Renal cortex interstitium (tissue), 15 donors: Measurements from ENCODE around the gene SLCO1A2. TPM values are rescaled to one million over a fixed set of nuclear protein-coding genes. Genes with fewer than 3 reads are reported as not detected.
"Not testable (repeated sequence)": the region's sequence is repeated elsewhere in the genome, so short reads cannot be mapped to it uniquely, and the experiment has no call there.

Experiments
- DNase-seq, 11 donors: peaks; one replicate each; pipeline ENCODE4 v3.0.0-alpha.2; 2013; ENCODE audit warnings: low read depth in 9 of 11, low spot score in 4 of 11; ENCODE audit errors: extremely low read depth in 1 of 11
- long read RNA-seq, 16 experiments: transcript quantifications; one replicate each; lab custom pipeline, GENCODE V29; 2026
- polyA plus RNA-seq, 3 donors: library from polyadenylated mRNA; unstranded; fragments of 120-200 nt; gene quantifications; one replicate each; pipeline ENCODE4 v1.2.1, GENCODE V29; 2013; ENCODE audit not compliant: insufficient read length in 3 of 3

Gene SLCO1A2
- polyA plus RNA-seq: under 1 TPM; 0.12 to 0.33 (median 0.17) TPM
- long read RNA-seq, donor 1: 0 reads
- long read RNA-seq, donor 2: 0 reads
- long read RNA-seq, donor 3: 0 reads
- long read RNA-seq, donor 4: 0 reads
- long read RNA-seq, donor 5: 0 reads
- long read RNA-seq, donor 6: 0 reads
- long read RNA-seq, donor 7: 0 reads
- long read RNA-seq, donor 8: 0 reads
- long read RNA-seq, donor 9: 0 reads
- long read RNA-seq, donor 10: 0 reads
- long read RNA-seq, donor 11: 0 reads
- long read RNA-seq, donor 12: 0 reads
- long read RNA-seq, donor 13: 0 reads
- long read RNA-seq, donor 14: 0 reads
- long read RNA-seq, donor 15: 0 reads
- long read RNA-seq, donor 16: 0 reads

- DNase-seq: no peak
Measured at GRCh38 chr12:21334771-21335325, at the start of gene SLCO1A2. SLCO1A2 (minus strand) TSS chr12:21334917; CDS start chr12:21334647, 270 bp downstream.

GRCh38 chr12:21384261-21384660, 49.5 kb upstream of the SLCO1A2 start:
- no peak for DNase-seq

GRCh38 chr12:21381320-21381719, 46.6 kb upstream of the SLCO1A2 start:
- not testable (repeated sequence) for DNase-seq

- no peak for DNase-seq
Measured at GRCh38 chr12:21379218-21379617, 44.5 kb upstream of the SLCO1A2 start.

- DNase-seq: no peak
Measured at GRCh38 chr12:21372602-21373001, 37.9 kb upstream of the SLCO1A2 start, which contains the start of gene IAPP. IAPP (plus strand) TSS chr12:21372902; CDS start chr12:21373352, 450 bp downstream.

GRCh38 chr12:21370845-21371449, 36.2 kb upstream of the SLCO1A2 start:
- DNase-seq: no peak

- no peak for DNase-seq
Measured at GRCh38 chr12:21369141-21369980, 34.6 kb upstream of the SLCO1A2 start.

GRCh38 chr12:21360632-21361031, 25.9 kb upstream of the SLCO1A2 start:
- not testable (repeated sequence) for DNase-seq

- no peak for DNase-seq
Measured at GRCh38 chr12:21354641-21355040, 19.9 kb upstream of the SLCO1A2 start.

GRCh38 chr12:21353948-21354347, 19.2 kb upstream of the SLCO1A2 start:
- no peak for DNase-seq

GRCh38 chr12:21353487-21353886, 18.8 kb upstream of the SLCO1A2 start:
- no peak for DNase-seq

- no peak for DNase-seq
Measured at GRCh38 chr12:21350975-21351374, 16.3 kb upstream of the SLCO1A2 start.

- no peak for DNase-seq
Measured at GRCh38 chr12:21346542-21347205, 12.0 kb upstream of the SLCO1A2 start.

GRCh38 chr12:21343636-21344035, 8.9 kb upstream of the SLCO1A2 start:
- DNase-seq: no peak

- DNase-seq: no peak
Measured at GRCh38 chr12:21341769-21342168, 7.1 kb upstream of the SLCO1A2 start.

- DNase-seq: no peak
Measured at GRCh38 chr12:21340403-21340802, 5.7 kb upstream of the SLCO1A2 start.

- DNase-seq: no peak
Measured at GRCh38 chr12:21339921-21340320, 5.2 kb upstream of the SLCO1A2 start.

GRCh38 chr12:21337959-21338744, 3.4 kb upstream of the SLCO1A2 start:
- DNase-seq: no peak
